Inferior parietal cortex (tissue), 1 donor: ENCODE results near the gene VPS45.
"Not testable (repeated sequence)": the region's sequence is repeated elsewhere in the genome, so short reads cannot be mapped to it uniquely, and the experiment has no call there.

Experiments
- DNase-seq: peaks from one replicate; pipeline ENCODE4 v3.0.0-alpha.2; 2016; ENCODE audit errors: extremely low spot score

Gene VPS45, protein sequence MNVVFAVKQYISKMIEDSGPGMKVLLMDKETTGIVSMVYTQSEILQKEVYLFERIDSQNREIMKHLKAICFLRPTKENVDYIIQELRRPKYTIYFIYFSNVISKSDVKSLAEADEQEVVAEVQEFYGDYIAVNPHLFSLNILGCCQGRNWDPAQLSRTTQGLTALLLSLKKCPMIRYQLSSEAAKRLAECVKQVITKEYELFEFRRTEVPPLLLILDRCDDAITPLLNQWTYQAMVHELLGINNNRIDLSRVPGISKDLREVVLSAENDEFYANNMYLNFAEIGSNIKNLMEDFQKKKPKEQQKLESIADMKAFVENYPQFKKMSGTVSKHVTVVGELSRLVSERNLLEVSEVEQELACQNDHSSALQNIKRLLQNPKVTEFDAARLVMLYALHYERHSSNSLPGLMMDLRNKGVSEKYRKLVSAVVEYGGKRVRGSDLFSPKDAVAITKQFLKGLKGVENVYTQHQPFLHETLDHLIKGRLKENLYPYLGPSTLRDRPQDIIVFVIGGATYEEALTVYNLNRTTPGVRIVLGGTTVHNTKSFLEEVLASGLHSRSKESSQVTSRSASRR

GRCh38 chr1:150067184-150068108 is at the start of gene VPS45:
VPS45 (plus strand) TSS chr1:150067776; CDS start chr1:150067858, 82 bp downstream.
- DNase-seq: peak; percentile 89

DNA sequence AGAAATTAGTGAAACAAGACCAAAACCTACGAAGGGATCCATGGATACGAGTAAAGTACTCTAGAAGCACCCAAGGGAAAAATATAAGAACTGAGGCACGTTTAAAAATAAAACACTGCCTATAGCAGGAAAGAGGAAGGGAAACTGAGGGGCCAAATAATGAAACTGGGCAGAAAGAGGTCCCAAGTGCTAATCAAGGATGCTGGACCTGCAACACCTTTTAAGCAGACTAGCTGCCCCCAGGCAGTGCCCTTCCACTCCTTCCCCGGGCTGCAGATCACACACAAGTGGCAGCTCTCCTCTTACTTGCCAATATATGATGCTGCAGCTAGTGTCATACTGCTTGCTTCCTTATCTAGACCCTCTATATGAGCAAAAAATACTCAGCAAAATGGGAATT is 49.4 kb upstream of the VPS45 start:
- DNase-seq: no peak

- DNase-seq: no peak
Measured at GRCh38 chr1:150020711-150021110, 46.9 kb upstream of the VPS45 start.

- DNase-seq: no peak
Measured at GRCh38 chr1:150021191-150021694, 46.3 kb upstream of the VPS45 start.

GRCh38 chr1:150022357-150022756 is 45.2 kb upstream of the VPS45 start:
- DNase-seq: no peak

DNA sequence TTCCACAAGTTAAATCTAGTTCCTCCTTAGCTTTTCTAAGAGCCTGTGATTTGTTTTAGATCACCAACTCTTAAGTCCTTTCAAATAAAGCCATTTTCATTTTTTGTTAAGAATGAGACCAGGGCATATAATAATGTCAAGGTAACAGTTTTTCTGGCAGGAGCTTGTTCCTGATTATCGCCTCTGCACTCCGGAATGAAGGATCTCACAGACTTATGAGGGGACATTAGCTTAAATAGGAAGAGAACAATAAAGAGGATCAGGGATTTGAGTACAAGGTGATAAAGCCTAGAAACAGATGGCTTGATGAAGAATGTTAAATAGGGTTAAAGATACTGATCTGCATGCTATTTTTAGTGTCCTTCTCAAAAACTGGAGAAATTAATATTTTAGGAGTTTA is 43.4 kb upstream of the VPS45 start:
- DNase-seq: no peak

GRCh38 chr1:150028322-150028721 is 39.3 kb upstream of the VPS45 start:
- no peak for DNase-seq

- DNase-seq: no peak
Measured at GRCh38 chr1:150034336-150034735, 33.2 kb upstream of the VPS45 start.

GRCh38 chr1:150049926-150050325 is 17.6 kb upstream of the VPS45 start:
- no peak for DNase-seq

DNA sequence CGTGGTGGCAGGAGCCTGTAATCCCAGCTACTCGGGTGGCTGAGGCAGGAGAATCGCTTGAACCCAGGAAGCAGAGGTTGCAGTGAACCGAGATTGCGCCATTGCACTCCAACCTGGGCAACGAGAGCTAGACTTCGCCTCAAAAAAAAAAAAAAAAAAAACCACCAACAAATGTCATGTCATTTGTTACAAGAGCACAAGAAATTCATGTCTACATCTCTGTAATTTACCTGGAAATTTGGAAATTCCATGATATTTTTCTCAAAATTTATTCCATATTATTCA is 16.5 kb upstream of the VPS45 start:
- no peak for DNase-seq

GRCh38 chr1:150051905-150052412 is 15.6 kb upstream of the VPS45 start:
- not testable (repeated sequence) for DNase-seq

DNA sequence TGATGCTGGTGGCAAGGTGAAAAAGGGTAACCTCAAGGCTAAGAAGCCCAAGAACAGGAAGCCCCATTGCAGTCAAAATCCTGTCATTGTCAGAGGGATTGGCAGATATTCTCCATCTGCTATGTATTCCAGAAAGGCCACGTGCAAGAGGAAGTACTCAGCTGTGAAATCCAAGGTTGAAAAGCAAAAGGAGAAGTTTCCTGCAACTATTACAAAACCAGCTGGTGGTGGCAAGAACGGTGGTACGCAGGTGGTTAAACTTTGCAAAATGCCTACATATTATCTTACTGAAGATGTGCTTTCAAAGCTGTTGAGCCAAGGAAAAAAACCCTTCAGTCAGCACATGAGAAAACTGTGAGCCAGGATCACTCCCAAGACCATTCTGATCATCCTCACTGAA is 13.7 kb upstream of the VPS45 start:
- no peak for DNase-seq

DNA sequence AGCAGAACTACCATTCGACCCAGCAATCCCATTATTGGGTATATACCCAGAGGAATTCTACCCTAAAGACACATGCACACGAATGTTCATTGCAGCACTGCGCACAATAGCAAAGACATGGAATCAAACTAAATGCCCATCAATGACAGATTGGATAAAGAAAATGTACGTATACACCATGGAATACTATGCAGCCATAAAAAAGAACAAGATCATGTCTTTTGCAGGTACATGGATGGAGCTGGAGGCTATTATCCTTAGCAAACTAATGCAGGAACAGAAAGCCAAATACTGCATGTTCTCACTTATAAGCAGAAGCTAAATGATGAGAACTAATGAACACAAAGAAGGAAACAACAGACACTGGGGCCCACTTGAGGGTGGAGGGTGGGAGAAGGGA is 12.1 kb upstream of the VPS45 start:
- not testable (repeated sequence) for DNase-seq

- DNase-seq: no peak
Measured at GRCh38 chr1:150056407-150056806, 11.2 kb upstream of the VPS45 start.

- no peak for DNase-seq
Measured at GRCh38 chr1:150060260-150060659, 7.3 kb upstream of the VPS45 start.

DNA sequence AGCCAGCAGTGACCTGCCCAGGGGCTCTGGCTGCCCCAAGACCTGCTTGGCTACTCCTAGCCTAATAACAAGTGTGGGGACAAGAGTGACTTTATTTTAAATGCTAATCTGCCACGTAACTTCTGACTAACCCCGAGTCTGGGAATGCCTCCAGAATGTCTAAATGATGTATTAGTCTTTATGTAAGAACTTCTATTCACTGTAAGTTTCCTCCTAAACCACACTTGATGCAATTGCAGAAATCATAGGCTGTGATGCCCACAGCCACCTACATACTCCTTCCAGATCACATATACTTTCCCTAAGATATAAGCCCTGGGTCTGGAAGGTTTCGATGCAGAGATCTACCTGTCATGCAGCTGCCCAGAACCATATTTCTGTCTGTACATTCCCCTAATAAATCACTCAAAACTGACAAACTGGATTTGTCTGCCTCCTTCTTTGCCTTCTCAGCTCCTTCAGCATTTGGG is 5.9 kb upstream of the VPS45 start:
- no peak for DNase-seq

DNA sequence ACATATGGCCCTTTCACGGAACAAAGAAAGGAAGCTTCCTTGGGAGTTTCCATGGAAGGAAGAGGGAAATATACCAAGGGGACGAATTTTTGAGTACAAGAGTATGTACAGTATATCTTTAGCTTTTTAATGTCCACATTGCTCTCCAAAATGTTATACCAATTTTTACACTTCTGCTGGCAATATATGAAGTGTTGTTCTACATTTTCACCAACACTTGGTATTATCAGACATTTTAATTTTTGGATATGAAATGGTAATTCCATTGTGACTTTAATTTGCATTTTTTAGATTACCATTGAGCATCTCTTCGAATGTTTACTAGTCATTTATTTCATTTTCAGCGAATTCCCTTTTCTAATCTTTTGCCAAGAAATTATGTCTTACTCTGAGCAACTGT is 5.5 kb upstream of the VPS45 start:
- no peak for DNase-seq

- DNase-seq: no peak
Measured at GRCh38 chr1:150065184-150065871, 2.2 kb upstream of the VPS45 start.

DNA sequence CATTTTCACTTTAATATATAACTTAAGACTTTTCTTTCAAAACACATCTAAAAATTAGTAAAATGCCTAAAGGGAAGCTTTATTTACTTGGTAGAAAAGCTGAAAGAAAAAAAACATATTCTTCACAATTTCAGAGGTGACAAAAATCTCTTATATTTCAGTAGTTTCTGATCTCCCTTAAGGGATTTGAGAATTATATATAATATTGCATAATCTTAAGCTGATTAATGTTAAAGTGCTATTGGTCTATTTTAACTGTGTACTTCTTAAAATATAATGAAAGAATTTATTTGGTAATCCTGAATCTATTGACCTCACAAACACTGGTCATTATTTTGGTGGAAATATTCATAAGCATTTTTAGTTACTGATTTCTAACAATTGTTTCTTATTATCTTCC is 1.2 kb upstream of the VPS45 start:
- DNase-seq: no peak

DNA sequence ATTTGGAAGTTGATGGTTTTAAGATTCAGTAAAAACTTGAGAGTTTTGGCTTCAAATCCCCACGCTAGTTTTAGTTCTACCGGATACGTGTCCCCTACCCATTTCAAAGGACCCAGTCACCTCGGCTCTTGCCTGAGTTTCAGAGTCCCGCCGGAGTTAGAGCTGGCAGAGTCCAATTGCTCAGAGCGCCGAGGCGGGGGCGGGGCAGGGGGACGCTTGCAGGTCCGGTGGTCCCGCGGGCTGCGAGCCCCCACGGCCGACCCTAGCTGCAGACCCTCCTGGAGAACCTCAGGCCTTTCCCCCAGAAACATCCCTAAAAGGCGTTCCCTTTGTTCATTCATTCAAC is 765 bp upstream of the VPS45 start:
- DNase-seq: no peak

DNA sequence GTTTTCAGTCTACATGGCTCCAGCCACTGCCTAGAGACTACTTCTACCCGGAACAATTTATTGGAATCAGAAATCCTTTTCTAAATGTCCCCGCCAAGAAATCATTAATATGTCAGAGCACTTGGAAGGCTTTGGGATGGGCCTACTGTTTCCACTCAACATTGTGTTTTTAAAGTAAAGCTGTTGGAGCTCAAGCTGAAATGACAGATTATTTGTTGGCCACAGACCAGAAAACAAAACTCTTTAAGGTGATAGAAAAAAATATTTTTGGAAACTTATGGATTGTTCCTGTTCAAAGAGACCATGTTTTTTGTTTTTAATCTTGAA is 496 bp downstream of the VPS45 start:
- DNase-seq: no peak

DNA sequence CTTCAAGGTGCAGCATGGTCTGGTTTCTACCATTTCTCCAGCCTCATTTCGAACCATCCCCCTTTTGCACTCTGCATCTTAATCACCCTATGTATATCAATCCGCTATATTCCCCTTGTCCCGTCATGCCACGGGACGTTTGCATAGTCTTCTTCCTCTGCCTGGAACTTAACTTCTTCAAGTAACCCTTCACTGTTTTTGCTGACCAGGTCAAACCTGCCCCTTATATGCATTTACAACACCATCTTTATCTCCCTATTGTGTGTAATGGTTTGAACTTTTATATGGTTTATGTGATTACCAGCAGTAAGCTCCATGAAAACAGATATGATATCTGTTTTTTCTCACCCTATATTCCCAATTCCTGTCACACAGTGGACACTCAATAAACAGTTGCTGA is 2.3 kb downstream of the VPS45 start:
- no peak for DNase-seq
